Measurements from ENCODE around the gene KAT2B.

- TF ChIP-seq CTCF (IDR thresholded peaks at IDR 0.05; ENCODE audit: low read depth, low read length) (no peak), EZH2phosphoT487 (IDR thresholded peaks at IDR 0.05; ENCODE audit: low read depth) (no peak)
Measured at GRCh38 chr3:20186600-20187004, 146.4 kb downstream of the KAT2B start.
